Activated CD4-positive, CD25-positive, alpha-beta regulatory T cell (primary cell): ENCODE data around the gene SPTSSA.
"Not testable (repeated sequence)": the region's sequence is repeated elsewhere in the genome, so short reads cannot be mapped to it uniquely, and the experiment has no call there.

Experiments used
- DNase-seq, 4 experiments: peaks; one replicate each; lab custom pipeline; 2025; lab: John Stamatoyannopoulos, UW

SPTSSA gene

DNA sequence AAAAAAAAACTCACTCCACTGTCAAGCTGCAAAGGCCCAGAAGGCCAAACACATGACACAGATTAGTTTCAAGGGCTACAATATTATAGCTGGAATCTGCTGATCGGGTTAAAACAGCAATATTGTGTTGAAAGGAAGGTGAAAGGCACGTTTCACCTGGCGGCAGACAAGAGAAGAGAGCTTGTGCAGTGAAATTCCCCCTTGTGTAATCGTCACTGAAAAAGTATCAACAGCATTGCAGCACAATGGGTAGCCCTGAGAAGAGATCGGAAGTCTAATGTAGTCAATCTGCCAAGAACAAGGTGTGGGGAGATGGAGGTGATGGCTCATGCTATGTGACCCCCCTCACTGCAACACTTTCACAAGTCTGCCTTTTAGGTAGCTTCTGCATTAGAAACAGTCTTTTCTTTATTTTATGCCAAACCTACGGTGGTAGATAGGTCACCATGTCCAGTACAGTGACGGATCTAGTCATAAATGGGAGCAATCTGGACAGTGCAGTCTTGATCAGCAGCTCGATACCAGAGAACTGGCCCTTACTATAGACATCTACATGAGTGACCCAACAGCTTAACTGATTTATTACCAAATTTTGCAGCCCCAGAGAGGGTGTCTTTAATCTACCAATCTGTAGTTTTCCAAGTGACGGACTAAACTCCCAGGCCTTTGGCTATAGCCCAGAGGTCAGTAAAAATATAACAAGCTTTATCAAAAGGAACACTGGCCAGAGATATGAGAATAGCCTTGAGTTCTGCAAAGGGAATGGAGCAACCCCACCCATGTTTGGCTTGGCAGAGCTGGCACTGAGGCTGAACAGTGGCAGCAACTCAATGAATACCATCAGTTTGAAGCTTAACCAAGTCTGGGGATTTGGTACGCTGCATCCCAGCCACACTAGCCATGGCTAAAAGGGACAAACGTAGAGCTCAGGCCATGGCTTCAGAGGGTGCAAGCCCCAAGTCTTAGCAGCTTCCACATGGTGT lies 35.4 kb downstream of the SPTSSA start:
- no peak for DNase-seq

DNA sequence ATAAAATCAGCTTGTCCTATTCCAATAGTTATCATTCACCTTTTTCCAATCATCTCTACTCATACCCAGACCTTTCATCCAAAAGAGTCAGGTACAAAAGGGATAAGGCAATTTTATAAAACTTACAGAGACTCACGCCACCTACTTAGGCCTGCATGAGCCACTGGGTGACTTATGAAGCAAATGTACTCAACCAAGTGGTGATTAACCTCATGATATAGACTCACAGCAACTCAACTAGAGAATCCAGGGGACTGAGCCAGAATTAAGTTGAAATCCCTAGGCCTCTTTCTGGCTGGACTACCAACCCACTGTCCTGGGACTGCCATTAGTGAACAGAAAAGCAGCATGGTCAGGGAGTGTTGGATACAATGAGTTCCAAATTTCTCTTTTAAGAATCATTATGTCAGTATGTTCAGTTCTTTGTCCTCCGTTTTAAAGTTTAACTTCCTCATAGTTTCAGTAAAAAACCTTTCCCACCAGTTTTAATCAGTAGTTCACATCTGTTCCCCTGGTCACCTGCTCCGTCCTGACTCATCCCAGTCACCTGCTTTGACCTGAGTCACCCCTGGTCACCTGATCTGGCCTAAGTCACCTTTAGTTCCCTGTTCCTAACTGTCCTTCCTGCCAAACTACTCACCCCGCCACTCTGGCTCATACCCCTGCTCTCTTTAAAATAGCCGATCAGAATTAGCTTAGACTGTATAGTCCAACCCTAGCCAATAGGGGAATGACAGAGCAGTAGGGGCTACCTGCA lies 36.8 kb downstream of the SPTSSA start:
- DNase-seq = no peak

DNA sequence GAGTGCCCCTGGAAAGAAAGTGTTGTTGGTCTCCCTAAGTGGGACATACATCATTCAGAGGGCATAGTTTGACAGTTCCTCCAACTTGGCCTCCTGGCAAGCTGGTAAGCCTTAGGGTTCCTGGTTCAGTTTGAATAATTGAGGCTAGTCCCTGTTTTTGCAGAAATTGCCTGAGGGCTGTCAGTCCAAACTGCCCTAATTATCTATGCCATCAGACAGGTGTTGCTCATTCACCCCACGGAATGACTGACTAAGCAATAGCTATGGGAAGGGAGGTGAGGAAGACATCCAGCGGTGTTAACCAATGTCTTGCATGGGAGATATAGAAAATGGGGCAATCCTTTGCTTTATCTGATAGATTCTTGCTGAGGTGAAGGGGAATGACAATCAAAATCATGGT lies 37.6 kb downstream of the SPTSSA start:
- no peak for DNase-seq

DNA sequence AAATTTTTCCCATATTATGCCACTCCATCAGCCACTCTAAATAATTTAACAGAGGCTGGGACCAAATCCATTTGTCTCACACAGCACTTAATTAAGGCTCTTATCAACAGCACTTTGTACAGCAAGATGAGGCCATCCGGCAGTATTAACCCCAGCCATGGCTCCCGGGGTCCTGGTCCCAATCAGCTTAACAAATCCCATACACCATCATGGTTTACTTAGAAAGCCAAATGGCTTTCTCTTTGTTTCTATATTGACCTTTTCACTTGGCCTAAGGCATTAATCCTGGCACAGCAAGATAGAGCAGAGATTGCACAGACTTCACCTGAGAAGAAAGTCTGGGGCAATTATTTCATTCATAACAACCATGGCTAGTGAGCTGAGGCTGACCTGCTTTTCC lies 38.6 kb downstream of the SPTSSA start:
- no peak for DNase-seq

DNA sequence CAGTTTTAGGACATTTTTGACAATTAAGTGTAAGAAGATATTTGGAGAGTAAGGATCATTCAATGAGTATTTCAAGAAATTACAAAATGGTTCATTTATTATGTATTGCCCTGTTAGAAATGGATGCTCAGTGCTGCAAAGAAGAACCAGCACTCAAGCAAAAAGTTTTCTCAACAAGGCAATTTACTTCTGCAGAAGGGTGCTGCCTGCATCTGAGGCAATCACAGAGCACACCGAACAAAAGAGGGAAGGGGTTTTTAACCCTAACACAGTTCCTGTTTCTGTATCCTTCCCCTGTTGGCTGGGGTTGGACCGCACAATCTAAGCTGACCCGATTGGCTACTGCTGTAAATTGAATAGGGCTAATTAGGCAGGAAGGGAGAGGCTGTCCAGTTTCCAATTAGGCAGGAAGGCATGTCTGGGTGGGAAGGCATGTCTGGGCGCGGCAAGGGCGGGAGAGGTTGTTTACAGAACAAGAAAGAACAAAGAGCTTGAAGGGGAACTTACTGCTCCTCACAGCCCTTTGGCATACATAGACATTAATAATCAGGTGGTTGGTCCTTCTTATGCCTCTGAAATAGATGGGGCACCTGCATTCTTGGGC lies 41.4 kb downstream of the SPTSSA start:
- no peak for DNase-seq

DNA sequence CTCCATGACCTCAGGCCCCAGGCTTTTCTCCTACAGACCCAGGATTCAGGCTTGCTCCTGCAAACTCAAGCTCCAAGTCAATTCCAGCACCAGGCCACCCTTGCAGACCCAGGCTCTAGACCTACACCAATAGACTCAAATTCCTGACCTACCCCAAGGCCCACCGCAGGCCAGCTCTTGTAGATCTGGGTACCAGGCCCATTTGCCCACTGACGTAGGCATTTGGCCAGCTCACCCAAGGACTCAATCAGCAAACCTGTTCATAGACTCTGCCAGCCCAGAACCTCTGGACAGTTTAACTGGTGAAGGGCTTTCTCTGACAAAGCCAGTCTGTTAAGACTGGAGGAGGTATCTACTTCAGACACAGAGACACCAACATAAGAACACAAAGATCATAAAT lies 52.3 kb downstream of the SPTSSA start:
- no peak for DNase-seq

DNA sequence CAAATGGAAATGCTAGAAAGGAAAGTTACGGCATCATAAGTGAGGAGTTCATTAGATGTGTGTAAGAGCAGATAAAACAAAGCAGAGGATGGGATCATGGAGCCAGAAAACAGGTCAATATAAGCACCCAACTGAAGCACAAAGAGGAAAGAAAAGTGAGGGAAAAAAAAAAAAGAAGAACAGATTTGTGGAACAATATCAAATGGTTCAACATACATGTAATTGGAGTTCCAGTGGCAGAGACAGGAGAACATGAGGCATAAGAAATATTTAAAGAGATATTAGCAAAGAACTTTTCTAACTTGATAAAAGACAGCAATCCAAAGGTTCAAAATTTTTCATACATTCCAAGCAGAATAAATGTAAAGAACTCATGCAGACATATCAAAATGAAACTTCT lies 54.1 kb downstream of the SPTSSA start:
- no peak for DNase-seq

DNA sequence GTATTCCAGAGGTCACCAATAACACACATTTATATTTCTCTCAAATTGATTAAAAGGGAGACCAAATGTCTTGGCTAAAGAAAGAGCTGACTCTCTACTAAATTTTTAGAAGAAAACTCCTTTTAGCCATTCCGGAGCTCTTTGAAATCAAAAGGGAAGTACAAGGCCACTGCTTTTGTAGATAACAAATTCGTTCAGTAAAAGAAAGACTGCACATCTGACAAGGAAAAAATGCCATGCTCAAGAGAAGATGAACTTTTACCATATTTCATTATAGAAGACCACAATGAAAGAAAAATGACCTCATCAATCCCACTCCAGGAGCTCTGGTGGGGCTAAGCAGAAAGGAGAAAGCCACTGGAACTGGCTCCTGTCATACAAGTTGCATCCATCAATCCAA lies 57.6 kb downstream of the SPTSSA start:
- DNase-seq = no peak

DNA sequence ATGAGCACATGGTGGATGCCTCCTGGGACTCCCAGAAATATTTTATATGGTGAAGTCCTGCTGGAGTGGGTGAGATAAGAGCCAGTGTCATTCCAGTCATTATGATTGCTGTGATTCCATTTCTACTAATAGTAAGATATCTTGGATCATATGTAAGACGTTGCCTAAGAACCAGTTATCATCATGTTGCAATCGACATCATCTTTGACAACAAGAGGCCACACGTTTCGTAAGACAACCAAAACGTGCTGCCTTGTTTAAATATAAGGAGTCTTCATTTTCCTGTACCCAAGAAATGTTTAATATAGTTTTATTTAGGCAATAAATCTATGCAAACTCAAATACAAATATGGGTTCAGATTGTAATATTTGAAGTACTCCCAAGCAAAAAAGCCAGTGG lies 58.4 kb downstream of the SPTSSA start:
- DNase-seq = no peak

DNA sequence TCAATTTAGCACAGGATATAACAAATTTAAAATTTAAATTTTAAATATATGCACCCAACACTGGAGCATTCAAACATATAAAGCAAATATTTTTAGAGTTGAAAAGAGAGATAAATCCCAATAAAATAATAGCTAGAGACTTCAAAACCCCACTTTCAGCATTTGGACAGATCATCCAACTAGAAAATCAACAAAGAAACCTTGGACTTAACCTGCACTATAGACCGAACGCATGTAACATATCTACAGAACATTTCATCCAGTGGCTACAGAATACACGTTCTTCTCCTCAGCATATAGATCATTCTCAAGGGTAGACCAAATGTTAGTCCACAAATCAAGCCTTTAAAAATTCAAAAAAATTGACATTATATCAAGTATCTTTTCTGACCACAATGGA lies 64.0 kb downstream of the SPTSSA start:
- no peak for DNase-seq

DNA sequence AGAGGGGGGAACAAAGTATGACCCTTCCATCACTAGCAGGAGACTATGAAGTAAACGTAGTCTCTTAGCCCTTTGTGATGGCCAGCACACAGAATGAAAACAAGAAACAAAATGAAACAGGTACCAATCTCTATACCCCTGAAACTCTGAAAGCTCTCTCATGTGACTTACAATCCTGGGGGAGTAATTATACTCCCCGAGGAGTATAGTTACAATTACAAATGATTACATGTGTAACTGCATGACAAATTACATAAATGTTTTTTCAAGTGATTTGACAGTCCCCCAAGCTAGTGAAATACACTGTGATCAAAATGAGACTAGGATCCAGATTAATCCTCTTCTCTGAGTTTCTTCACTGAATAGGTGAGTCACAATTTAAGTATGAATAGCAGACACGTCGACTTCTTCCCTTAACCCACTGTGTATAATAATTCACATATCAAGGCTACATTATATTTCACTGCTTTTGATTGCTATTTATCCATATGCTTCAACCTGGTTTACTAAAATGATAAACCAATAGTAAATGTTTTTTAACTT lies 74.0 kb downstream of the SPTSSA start:
- DNase-seq = no peak

DNA sequence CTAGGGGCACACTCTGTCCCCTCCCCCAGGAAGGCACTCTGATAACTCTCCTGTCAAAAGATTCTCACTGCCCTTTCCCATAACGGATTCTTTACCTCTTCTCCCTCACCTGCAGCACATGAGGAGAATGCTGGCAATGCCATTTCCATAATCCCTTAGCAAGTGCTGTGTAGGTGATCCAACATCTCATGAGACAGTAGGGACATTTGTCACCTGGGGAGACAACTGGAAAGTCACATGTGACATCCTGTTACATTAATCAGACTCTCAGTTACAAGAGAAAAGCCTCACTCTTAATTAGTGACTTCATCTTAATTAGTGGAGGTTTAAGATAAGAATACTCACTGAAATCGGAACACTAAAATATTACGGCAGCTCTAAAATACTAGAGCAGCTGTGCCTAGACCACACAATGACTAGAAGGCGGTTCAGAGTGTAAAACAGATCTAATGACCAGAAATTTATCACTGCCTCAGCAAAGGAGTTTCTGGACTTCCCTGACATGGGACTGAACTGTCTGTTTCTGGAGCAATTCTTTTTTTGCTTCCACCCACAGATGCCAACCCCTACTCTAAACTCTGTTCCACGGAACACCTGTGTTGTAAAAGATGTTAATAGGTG lies 75.1 kb downstream of the SPTSSA start:
- no peak for DNase-seq

DNA sequence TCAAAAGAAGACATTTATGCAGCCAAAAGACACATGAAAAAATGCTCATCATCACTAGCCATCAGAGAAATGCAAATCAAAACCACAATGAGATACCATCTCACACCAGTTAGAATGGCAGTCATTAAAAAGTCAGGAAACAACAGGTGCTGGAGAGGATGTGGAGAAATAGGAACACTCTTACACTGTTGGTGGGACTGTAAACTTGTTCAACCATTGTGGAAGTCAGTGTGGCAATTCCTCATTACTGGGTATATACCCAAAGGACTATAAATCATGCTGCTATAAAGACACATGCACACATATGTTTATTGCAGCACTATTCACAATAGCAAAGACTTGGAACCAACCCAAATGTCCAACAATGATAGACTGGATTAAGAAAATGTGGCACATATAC lies 76.2 kb downstream of the SPTSSA start:
- DNase-seq = not testable (repeated sequence)

DNA sequence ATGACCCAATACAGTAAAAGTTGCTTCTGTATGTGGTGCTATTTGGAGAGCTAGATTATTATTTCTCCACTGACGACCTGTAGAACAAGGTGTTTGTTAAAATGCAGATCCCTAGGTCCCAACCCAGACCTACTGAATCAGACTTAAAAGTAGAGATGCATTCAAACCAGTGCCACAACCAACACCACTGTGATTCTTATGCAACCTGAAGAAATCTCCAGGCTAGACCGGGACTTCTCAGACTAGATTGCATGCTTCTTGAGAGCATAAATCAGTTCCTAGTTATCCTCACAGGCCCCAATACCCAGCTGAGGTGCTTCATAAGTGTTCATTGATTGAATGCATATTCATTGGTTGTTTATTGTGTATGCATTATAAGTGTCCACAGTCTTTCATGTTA lies 78.2 kb downstream of the SPTSSA start:
- no peak for DNase-seq
